ENCODE results near the gene TPH2. TPM values are rescaled to one million over a fixed set of nuclear protein-coding genes. Genes with fewer than 3 reads are reported as not detected.

The TPH2 gene
- total and polyA plus RNA-seq, 2 of the 13 experiments (the other 11 are each of a cell fraction or from before 2014, with no cell fraction given), result not detected

GRCh38 chr12:71947645-71948105 lies 9.0 kb downstream of the TPH2 start (continued):
- TF ChIP-seq KLF16 (CRISPR knock-in tag; IDR thresholded peaks at IDR 0.05), result peak in 1 of 2 experiments; percentile 68; a peak in 1 of 4 replicates
- peak; percentile 70 for TF ChIP-seq ZEB1 (IDR thresholded peaks at IDR 0.05; ENCODE audit: insufficient replicate concordance, low read depth)
- TF ChIP-seq NRL (CRISPR knock-in tag; IDR thresholded peaks at IDR 0.05; ENCODE audit: borderline replicate concordance), result no peak
- TF ChIP-seq, protein P1, sequence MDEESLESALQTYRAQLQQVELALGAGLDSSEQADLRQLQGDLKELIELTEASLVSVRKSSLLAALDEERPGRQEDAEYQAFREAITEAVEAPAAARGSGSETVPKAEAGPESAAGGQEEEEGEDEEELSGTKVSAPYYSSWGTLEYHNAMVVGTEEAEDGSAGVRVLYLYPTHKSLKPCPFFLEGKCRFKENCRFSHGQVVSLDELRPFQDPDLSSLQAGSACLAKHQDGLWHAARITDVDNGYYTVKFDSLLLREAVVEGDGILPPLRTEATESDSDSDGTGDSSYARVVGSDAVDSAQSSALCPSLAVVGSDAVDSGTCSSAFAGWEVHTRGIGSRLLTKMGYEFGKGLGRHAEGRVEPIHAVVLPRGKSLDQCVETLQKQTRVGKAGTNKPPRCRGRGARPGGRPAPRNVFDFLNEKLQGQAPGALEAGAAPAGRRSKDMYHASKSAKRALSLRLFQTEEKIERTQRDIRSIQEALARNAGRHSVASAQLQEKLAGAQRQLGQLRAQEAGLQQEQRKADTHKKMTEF (CRISPR knock-in tag; IDR thresholded peaks at IDR 0.05), result peak; percentile 81
- TF ChIP-seq ZNF235 (CRISPR knock-in tag; IDR thresholded peaks at IDR 0.05; ENCODE audit: borderline replicate concordance), result no peak
- TF ChIP-seq CEBPG (CRISPR knock-in tag; IDR thresholded peaks at IDR 0.05), result peak; percentile 96
- TF ChIP-seq IRF2 (CRISPR knock-in tag; IDR thresholded peaks at IDR 0.05), result peak; percentile 75
- TF ChIP-seq RBAK (CRISPR knock-in tag; IDR thresholded peaks at IDR 0.05), result no peak
- TF ChIP-seq AKAP8 (CRISPR knock-in tag; IDR thresholded peaks at IDR 0.05), result no peak
- TF ChIP-seq DNMT3B (CRISPR knock-in tag; conservative IDR thresholded peaks at IDR 0.05), result no peak
- no peak for TF ChIP-seq KDM4B (CRISPR knock-in tag; IDR thresholded peaks at IDR 0.05)
- no peak for TF ChIP-seq ZKSCAN8 (CRISPR knock-in tag; IDR thresholded peaks at IDR 0.05; ENCODE audit: borderline replicate concordance)
- TF ChIP-seq, protein P2, sequence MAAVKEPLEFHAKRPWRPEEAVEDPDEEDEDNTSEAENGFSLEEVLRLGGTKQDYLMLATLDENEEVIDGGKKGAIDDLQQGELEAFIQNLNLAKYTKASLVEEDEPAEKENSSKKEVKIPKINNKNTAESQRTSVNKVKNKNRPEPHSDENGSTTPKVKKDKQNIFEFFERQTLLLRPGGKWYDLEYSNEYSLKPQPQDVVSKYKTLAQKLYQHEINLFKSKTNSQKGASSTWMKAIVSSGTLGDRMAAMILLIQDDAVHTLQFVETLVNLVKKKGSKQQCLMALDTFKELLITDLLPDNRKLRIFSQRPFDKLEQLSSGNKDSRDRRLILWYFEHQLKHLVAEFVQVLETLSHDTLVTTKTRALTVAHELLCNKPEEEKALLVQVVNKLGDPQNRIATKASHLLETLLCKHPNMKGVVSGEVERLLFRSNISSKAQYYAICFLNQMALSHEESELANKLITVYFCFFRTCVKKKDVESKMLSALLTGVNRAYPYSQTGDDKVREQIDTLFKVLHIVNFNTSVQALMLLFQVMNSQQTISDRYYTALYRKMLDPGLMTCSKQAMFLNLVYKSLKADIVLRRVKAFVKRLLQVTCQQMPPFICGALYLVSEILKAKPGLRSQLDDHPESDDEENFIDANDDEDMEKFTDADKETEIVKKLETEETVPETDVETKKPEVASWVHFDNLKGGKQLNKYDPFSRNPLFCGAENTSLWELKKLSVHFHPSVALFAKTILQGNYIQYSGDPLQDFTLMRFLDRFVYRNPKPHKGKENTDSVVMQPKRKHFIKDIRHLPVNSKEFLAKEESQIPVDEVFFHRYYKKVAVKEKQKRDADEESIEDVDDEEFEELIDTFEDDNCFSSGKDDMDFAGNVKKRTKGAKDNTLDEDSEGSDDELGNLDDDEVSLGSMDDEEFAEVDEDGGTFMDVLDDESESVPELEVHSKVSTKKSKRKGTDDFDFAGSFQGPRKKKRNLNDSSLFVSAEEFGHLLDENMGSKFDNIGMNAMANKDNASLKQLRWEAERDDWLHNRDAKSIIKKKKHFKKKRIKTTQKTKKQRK (IDR thresholded peaks at IDR 0.05; ENCODE audit: low read length), result no peak
- 0 out of 2 replicates have a peak, but pooled peaks have one; percentile 35 for TF ChIP-seq ZBTB7B (CRISPR knock-in tag; IDR thresholded peaks at IDR 0.05)
- TF ChIP-seq ZNF652 (CRISPR knock-in tag; IDR thresholded peaks at IDR 0.05; ENCODE audit: borderline replicate concordance, low read depth), result no peak
- TF ChIP-seq KDM6A (CRISPR knock-in tag; IDR thresholded peaks at IDR 0.05; ENCODE audit: low read depth), result no peak
- TF ChIP-seq TFDP1 (CRISPR knock-in tag; IDR thresholded peaks at IDR 0.05; ENCODE audit: borderline replicate concordance), result no peak
- TF ChIP-seq HNF1A (IDR thresholded peaks at IDR 0.05; ENCODE audit: low read depth), result no peak
- no peak for TF ChIP-seq HNF1A (CRISPR knock-in tag; IDR thresholded peaks at IDR 0.05; ENCODE audit: borderline replicate concordance)
- no peak for TF ChIP-seq TEAD2 (CRISPR knock-in tag; IDR thresholded peaks at IDR 0.05)
- peak; percentile 83; the same call in 1 of the 2 replicates for TF ChIP-seq ETV5 (CRISPR knock-in tag; IDR thresholded peaks at IDR 0.05; ENCODE audit: borderline replicate concordance)

Measured in HepG2 (cell line).